Colon (tissue), 2 donors: Measurements from ENCODE around the gene HOXC11.

Source experiments
- FAIRE-seq: peaks from 2 replicates; lab custom pipeline; 2012; peaks lifted over from hg19 to GRCh38; lab: Jason Lieb, UNC
- donor health status: control.
- donor health status: control.

HOXC11 gene

GRCh38 chr12:53958128-53958527 is 14.8 kb upstream of the HOXC11 start:
- no peak for FAIRE-seq

DNA sequence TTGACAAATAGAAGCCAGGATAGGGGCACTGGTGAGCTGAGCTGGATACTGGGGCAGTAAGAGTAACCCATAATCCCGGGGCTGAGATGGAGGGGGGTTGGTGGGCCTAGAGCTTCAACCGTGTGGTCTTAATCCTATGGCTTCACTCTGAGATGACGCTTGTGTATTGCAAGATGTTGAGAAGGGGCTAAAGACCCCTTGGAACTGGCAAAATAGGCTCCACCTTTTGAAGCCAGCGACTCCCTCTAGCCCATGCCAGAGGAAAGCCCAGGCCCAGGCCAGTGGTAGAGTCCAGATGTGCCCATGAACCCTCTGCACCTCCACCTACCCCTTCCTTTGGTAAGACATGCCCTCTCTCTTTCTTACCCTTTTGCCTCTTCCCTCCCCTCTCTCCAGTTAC is 13.6 kb upstream of the HOXC11 start:
- no peak for FAIRE-seq

DNA sequence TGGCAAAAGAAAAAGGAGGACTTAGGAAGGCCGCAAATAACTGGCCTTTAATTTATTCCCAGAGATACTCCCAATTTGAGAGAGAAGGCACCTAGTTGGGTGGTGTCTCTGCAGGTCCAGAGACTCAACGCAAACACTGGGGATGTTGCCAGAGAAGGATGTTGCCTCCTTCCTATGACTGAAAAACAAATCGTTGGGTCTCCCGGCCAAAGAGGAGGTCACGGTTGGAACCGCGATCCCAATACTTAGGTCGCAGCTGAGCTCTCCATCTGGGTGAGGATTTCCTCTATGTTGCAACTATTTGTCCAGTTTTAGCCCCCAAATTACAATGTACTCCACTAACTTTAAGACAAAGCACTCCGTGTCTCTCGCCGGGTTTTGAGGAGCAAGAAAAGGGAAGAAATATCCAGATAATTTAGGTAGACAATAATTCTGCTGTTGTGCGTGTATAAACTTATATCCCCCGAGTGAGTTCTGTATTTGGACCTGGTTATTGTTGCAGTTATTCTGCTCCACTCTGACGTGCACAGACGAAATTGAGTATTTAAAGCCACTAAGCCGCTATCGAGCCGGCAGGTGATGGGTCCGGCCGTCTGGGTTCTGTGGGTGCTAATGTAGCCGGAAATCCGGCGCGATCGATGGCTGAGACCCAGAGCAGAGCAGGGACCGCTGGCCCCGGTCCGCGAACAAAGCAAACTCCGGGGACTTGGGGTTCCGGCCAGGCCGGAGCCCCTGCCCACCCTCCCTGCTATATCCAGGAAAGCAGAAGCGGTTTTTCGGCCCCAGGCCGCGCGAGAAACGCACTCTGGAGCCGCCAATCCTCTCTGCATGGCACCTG is 12.5 kb upstream of the HOXC11 start:
- FAIRE-seq, result no peak

DNA sequence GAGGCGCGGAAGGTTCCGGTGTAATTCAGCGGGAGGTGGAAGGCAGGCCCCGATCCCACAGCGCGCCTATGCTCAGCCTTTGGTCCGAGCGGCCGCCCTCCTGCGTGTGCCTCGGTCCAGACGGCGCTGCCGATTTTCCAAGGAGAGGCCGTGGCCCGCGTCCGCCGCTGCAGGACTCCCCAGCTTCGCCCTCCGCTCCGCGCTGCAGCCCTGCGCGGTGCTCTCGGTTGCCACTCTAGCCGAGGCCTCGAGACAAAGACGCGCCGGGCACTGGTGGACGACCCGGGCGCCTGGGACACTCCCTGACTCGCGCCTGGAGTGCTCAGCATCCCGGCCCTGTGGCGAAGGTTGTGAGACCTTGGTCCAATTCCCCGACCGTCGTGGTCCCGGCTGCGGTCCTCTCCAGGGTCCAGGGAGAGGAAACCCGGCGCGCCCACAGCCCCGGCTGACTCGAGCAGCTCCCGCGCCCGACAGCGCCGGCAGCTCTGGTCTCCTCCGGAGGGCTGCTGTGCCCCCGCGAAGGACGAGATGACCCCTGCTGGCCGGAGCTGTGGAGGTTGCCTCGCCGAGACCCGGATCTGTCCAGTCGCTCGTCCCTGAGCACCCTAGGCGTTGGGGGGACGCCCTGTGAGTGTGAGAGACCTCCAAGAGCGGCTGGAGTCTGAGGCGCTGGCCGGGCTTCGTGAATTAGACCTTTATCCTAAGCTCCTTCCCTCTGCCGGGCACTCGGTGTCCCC is 11.7 kb upstream of the HOXC11 start:
- FAIRE-seq, result no peak

DNA sequence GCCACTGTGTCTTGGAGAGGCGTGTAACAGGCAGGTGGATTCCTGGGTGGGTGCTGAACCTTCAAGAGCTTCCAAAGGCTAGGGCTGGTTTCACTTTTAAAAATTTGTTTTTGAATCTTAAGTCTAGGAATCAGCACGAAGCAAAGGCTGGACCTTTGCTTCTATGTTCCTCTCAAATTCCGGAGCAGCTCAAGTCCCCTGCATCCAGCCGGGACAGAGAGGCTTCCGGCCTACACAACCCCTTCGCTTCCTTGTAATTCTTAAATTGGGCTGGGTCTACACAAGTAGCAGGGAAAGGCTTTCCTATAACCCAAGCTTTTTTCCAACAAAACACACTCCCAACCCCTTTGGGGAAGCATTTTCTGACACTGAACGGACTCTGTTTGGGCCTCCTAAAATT is 9.9 kb upstream of the HOXC11 start:
- no peak for FAIRE-seq

DNA sequence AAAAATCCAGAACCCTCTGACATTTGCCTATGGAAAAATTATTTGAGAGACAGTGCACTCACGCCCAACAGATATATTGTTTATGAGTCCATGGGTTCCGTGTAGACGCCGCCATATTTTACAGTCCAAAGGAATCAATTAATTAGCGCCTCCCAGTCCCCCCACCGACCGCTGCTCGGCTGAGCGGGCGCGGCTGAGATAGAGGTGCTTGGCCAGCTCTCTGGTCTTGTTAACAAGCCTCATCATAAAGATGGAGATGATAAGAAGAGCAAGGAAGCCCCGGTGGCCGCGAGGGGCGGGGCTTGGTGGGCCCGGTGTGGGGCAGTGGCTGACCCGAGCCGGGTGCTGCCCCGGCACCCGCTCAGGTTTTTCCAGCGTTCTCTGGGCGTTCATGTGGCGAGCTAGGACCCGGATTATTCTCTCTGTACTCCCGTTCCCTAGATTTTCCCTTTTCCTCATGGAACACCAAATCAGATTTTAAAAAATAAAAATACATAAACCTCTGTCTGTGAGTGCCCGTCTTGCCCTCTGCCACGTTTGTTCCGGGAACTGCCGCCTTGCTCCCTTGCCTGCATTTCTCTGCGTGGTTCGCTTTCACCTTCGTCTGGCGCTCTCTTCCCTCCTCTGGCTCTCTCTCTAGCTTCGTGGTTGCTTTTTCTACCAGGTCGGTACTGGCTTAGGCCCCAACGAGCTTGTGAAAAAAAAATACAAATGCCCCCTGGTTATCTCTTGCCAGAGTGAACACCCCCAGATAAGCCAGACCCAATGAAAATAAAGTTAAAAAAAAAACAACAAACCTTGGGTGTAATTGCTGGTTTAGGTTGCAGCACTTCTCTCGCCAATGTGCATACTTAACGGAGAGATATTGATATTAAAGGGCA is 9.3 kb upstream of the HOXC11 start:
- FAIRE-seq, result no peak

GRCh38 chr12:53964315-53964713 is 8.6 kb upstream of the HOXC11 start:
- no peak for FAIRE-seq

DNA sequence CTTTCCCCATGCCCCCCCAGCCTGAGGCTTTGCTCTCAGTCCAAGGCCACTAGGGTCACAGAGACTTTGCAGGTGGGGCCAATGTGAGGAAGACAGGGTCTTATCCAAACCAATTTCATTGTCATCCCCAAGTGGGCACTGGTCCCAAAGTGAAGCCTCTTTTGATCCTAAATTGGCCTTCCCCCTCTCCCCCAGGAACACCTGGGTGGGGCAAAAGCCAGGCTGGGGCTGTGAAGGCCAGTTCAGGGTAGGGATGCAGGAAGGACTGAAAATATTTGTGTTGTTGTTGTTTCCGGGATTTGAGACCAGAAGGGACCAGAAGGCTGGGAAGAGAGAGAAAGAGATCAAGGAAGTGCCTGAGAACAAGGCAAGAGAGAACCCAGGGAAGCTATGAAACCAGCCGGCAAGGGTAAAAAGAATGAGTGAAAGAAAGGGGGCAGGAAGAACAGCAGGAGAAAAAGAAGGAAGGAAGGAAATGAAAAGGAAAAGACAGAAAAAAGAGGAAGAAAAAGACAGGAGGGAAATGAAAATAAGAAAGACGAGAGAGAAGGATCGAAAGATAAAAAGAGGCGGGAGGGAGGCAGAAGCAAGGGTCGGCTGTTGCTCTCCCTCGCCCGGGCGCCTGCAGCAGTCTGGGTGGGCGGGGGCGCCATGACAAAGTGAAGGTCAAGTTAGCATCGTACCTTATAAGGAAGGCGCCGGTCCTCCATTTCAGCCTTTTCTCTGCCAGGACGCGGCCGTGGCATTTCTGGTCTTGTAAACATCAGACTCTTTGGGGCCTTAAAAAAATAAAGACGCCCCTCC is 7.4 kb upstream of the HOXC11 start:
- no peak for FAIRE-seq

GRCh38 chr12:53966085-53966384 is 6.9 kb upstream of the HOXC11 start:
- no peak for FAIRE-seq

- no peak for FAIRE-seq
Measured at GRCh38 chr12:53966385-53967133, 6.4 kb upstream of the HOXC11 start.

DNA sequence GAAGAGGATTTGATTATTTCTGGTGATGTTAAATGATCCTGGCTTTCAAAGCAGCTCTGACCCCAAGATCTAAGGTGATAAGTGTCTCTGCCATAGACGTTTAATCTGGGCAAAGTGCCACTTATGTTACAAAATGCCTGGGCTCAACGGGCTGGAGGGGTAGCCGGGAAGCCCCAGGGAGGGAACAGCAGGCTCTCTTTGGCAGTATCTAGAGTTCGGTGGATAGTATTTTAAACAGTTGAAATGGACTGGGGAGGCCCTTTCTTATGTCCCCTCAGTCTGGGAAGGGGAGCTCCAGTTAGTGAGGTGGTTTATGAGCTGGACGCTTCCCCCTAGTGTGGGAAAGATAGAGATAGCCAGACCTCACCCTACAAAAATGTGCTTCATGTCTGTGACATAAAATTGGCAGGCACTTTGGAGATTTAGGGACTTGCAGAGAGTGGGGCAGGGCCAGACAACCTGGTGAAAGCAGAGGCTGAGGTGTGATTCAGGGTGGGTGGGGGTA is 5.5 kb upstream of the HOXC11 start:
- no peak for FAIRE-seq

GRCh38 chr12:53968214-53969127 is 4.5 kb upstream of the HOXC11 start:
- no peak for FAIRE-seq

GRCh38 chr12:53969588-53970259 is 3.2 kb upstream of the HOXC11 start:
- FAIRE-seq, result no peak

DNA sequence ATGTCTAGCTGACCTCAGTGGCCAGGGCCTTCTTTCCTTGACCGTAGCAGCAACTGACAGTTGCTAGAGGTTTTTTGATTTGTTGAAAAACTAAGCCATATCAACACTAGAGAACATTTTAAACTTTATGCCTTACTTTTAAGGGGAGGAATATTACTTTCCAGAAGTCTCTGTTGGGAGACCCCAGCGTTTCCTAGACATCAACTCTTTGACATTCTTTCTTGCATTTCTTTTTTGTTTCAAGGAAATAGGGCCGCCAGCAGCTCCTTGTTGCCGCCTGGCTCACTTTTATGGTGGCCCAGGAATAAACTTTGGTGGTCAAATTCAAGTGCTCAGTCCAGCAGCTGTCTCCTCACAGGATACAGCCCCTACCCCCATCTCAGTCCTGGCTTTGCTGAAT is 2.5 kb upstream of the HOXC11 start:
- FAIRE-seq, result no peak

DNA sequence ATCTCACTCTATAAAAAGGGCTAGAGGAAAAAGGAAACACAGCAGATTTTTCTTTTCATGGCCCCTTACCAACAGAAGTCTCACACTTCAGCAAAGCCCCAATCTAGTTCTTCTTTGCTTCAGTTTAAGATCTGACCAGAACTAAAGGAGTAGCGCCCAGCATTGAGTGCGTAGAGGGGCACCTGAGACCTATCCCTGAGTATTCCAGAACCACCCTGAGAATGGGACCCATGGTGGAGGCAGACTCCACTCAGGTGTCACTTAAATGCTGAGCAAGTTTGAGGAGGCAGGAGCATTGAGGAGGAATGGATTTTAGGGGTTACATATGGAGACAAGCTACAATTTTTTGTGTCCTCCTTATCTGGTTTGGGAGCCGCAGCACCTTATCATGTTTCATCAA is 1.8 kb upstream of the HOXC11 start:
- no peak for FAIRE-seq

DNA sequence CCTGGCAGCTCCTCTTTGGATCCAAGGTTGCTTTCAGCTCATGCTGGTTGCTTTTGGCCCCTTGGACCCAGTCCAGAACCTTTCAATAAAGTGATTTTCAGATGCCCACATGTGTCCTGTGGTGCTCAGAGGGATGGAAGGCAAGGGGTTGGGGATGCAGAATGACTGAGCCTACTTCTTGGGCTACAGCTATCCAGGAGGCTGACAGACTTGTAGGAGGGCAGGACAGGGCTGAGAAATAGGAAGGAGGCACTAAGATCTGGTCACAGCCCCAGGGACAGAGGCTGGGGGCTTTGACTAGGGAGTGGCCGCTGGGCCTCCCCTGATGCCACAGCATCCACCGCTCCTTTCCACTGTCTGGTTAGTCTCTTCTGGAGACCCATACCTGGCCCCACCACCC is 1.2 kb upstream of the HOXC11 start:
- no peak for FAIRE-seq

DNA sequence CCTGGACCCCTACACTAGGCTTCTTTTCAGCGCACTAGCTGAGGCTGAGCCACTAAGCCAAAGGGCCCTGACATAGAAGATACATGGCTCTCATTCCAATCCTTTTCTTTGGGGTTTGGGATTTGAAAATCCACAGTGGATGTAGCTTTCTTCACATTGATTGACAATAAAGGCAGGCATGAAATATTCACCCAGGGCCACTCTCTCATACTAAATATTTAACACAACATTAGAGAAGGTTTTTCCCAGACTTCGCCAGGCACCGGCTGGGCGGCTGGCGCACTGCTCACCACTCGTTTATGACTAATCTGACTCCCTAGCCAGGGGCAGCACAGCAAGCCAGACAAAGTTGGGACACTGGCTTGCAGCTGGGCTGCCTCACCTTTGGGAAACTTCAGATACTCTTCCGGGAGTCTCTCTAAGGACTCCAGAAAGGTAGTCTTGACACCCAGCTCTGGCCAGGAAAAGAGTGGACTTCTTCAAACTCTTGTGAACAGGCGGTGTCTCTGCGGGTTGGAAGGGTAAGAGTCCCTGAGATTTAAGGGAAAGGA is 699 bp upstream of the HOXC11 start:
- FAIRE-seq, result no peak

DNA sequence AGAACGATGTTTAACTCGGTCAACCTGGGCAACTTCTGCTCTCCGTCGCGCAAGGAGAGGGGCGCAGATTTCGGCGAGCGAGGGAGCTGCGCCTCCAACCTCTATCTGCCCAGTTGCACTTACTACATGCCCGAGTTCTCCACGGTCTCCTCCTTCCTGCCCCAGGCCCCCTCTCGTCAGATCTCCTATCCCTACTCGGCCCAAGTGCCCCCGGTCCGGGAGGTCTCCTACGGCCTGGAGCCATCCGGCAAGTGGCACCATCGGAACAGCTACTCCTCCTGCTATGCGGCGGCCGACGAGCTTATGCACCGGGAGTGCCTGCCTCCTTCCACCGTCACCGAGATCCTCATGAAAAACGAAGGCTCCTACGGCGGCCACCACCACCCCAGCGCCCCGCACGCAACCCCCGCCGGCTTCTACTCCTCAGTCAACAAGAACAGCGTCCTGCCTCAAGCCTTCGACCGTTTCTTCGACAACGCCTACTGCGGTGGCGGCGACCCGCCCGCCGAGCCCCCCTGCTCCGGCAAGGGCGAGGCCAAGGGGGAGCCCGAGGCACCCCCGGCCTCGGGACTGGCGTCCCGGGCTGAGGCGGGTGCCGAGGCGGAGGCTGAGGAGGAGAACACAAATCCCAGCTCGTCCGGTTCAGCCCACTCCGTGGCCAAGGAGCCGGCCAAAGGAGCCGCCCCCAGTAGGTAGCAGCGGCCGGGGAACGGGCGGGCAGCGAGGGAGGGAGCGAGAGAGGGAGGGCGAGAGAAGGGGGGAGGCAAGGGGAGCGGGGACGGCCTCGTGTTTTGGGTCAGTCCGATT is 513 bp downstream of the HOXC11 start:
- no peak for FAIRE-seq
